ENCODE results near the gene PIK3CD.

DNA sequence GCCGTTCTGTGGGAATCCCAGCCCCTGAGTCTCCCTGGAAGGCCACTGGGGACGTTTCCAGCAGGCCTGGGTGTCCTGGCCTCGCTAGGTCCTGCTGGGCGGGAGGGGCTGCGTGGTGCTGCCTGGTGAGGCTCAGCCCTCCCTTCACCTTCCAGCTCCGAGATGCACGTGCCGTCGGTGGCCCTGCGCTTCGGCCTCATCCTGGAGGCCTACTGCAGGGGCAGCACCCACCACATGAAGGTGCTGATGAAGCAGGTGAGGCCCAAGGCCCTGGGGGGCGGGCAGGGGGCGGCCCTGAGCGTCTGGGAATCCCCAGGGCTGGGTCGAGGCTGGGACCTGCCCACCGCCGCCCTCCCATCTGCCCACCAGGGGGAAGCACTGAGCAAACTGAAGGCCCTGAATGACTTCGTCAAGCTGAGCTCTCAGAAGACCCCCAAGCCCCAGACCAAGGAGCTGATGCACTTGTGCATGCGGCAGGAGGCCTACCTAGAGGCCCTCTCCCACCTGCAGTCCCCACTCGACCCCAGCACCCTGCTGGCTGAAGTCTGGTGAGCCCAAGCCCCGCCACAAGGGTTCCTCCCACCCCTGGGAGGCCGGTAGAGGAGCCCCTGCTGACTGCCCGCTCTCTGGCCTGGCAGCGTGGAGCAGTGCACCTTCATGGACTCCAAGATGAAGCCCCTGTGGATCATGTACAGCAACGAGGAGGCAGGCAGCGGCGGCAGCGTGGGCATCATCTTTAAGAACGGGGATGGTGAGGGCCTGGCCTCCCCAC lies 70.3 kb downstream of the PIK3CD start:
- TF ChIP-seq, protein P1, sequence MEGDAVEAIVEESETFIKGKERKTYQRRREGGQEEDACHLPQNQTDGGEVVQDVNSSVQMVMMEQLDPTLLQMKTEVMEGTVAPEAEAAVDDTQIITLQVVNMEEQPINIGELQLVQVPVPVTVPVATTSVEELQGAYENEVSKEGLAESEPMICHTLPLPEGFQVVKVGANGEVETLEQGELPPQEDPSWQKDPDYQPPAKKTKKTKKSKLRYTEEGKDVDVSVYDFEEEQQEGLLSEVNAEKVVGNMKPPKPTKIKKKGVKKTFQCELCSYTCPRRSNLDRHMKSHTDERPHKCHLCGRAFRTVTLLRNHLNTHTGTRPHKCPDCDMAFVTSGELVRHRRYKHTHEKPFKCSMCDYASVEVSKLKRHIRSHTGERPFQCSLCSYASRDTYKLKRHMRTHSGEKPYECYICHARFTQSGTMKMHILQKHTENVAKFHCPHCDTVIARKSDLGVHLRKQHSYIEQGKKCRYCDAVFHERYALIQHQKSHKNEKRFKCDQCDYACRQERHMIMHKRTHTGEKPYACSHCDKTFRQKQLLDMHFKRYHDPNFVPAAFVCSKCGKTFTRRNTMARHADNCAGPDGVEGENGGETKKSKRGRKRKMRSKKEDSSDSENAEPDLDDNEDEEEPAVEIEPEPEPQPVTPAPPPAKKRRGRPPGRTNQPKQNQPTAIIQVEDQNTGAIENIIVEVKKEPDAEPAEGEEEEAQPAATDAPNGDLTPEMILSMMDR (IDR thresholded peaks at IDR 0.05): peak; percentile 15 to 50 (median 36)
- no peak for TF ChIP-seq POLR2A (IDR thresholded peaks at IDR 0.05)
